Stomach (tissue), 4 donors: Measurements from ENCODE around the gene DOCK11.

Source experiments
- CTCF ChIP-seq, 7 experiments: fragments of 450-650 bp in 4 of 7; fragments of 200-600 bp in 3 of 7; sonication (generic) in 3 of 7; IDR thresholded peaks; one replicate each; pipeline ENCODE4 v1.5.1; 2016 to 2019; ENCODE audit warnings: antibody characterized with exemption in 7 of 7, control low read depth in 2 of 7, mild to moderate bottlenecking in 1 of 7
- EP300 ChIP-seq: sonication (generic); formaldehyde crosslinking; IDR thresholded peaks from one replicate; pipeline ENCODE4 v1.6.1; 2017; ENCODE audit warnings: antibody characterized with exemption
- POLR2A ChIP-seq, 4 donors: fragments of 450-650 bp; IDR thresholded peaks; one replicate each; pipeline ENCODE4 v1.6.1; 2016; ENCODE audit warnings: antibody characterized with exemption in 4 of 4, control low read depth in 2 of 4, mild to moderate bottlenecking in 1 of 4, moderate library complexity in 1 of 4
- POLR2AphosphoS5 ChIP-seq, 3 donors: sonication (generic); formaldehyde crosslinking; IDR thresholded peaks; one replicate each; pipeline ENCODE4 v1.6.1; 2016; ENCODE audit warnings: antibody characterized with exemption in 3 of 3

- TF ChIP-seq POLR2A (IDR thresholded peaks at IDR 0.05) = no peak
- no peak for TF ChIP-seq CTCF (IDR thresholded peaks at IDR 0.05)
- TF ChIP-seq EP300 = no peak
- no peak for TF ChIP-seq POLR2AphosphoS5 (IDR thresholded peaks at IDR 0.05)
These were observed 3.7 kb downstream of the DOCK11 start for GRCh38 chrX:118499295-118499694.
